HG03135 (cell line): ENCODE data around the gene TAC3.
"Not testable (repeated sequence)": the region's sequence is repeated elsewhere in the genome, so short reads cannot be mapped to it uniquely, and the experiment has no call there.

Experiments used
- ATAC-seq: cut with Tn5 transposase; IDR thresholded peaks from one replicate; pipeline ENCODE4 v1.9.1; 2021; ENCODE audit warnings: mild to moderate bottlenecking, moderate library complexity; ENCODE audit not compliant: unreplicated experiment

Gene TAC3

DNA sequence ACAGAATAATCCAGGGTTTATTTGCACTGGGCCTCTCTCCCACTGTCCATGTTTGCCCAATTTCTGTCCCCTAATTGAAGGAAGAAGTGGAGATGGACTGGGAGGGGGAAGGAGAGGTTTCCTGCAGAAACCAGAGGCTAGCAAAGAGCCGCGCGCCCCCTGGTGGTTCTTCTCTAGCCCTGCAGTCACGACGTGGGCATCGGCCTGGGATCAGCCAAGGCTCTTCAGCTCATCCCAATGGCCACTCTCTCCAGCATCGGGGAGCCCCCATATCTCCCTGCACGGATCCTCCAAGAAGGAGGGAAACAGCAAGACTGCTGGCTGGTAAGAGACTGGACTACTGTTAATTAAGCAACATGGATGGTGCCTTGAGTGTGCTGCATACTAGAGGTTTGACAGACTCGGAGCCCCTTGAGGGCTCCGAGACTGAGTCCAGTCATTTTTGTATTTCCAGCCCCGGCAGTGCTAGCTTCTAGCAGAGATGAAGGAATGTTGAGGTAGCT lies 28.7 kb downstream of the TAC3 start:
- no peak for ATAC-seq

DNA sequence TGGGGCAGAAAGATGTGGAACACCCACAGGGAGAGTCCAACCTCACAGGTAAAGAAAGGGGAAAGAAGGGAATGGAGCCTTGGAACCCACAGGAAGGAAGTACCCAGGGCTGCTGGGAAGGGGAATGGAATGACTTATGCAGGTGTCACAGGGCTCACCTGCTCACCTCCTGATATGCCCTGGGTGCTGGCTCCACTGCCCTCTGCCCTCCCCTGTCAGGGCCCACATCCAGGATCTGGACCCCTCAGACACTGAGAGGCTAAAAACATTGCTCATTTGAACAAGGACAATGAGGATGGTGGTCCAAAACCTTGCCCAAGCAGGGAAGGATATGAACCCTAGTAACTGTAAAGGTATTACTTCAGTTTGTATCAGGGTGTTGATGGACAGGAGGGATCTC lies 29.3 kb downstream of the TAC3 start:
- no peak for ATAC-seq

DNA sequence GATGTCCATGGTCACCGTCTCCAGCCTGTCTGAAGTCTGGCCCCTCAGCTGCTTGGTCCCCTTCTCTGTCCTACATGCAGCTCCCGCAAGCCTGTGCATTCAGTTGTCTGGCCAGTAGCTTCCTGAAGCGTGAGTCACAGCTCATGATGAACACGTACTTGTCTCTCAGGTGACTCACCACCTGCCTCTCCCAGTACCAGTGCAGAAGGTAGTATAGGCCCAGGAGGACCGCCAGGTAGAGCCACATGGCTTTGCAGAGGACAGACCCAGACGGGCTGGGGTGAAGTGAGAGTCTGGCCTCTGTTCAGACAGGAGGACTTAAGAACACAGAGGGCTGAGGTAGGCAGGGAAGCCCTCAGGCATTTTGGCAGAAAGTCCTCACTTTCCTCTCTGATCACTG lies 30.6 kb downstream of the TAC3 start:
- ATAC-seq = not testable (repeated sequence)

DNA sequence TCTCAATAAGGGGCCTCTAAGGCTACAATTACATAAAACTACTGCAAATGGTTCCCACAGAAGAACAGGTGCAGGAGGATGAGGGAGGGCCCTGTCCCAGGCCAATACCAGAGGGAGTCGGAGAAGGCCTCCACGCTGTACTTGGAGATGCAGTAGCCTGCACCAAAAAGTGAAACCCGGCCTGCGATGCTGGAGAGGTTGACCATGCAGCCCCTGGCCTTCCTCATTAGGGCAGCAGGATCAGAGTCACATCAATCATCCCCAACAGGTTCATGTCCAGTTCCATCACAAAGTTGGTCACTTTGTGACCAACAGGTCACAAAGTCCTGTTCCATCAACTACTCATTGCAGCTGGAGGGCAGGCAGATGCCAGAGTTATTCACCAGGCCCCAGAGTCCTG lies 32.9 kb downstream of the TAC3 start:
- no peak for ATAC-seq

DNA sequence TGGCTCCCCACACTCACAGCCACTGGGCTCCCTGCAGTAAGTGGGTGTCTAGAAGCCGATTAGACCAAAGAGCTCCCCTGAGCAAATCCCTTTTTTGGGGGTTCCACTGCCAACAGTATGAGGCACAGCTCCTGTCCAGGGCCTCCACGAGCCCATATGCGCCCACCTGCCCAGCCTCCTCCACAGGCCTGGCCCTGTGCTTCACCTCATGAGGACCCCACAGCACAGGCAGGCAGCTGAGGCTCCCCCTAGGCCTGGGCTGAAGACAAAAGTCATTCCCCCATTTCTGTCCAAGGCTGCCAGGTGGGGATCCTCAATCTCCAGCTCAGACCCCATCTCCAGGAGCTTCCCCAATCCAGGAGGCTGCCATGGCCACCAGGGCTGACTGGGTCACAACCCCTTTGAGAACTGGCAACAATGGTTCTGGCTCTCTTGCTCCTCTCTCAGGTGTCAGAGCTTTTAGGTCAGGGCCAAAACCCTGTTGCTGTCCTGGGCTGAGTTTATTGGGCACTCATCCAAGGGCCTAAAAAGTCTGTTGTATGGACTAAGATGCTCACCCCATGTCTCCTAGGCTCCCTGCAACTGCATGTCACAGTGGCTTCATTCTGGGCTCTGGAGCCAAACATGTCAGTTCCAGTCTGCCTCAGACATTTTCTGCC lies 33.6 kb downstream of the TAC3 start:
- ATAC-seq = not testable (repeated sequence)

DNA sequence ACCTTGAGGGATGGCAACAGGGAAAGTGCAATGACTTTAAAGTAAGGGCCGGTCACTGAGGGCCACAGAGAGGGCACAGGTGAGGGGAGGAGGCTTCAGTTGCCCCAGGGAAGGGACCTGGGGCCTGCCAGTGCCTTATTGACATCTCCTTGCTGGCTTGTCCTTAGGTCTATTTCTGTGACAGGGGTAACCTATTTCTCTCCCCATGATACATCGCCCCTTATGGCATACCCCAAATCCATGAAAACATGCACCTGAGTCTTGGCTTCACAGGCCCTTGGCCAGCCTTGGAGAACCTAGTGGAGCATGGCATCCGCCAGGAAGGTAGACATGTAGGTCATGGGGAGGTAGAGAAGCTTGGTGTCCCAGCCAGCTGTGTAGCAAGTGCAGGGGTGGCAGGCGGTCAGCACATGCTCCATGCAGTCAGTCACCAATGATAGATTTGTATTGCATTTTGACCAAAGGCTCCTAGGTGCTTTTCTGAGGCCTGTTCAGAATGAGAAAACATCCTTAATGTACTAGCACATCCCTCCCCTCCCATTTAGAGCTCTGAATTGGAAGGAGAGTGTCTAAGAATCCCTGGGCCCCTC lies 35.3 kb downstream of the TAC3 start:
- ATAC-seq = no peak

DNA sequence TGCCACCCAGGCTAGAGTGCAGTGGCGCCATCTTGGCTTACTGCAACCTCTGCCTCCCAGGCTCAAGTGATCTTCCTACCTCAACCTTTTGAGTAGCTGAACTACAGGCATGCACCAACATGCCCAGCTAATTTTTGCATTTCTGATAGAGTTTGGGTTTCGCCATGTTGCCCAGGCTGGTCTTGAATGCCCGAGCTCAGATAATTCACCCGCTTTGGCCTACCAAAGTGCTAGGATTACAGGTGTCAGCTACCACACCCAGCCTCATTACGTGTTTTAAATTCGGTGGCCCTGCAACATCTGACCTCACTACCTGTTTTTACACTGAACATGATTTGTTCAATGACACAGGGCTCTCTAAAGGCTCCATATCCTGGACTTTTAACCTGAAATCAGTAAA lies 36.1 kb downstream of the TAC3 start:
- no peak for ATAC-seq

DNA sequence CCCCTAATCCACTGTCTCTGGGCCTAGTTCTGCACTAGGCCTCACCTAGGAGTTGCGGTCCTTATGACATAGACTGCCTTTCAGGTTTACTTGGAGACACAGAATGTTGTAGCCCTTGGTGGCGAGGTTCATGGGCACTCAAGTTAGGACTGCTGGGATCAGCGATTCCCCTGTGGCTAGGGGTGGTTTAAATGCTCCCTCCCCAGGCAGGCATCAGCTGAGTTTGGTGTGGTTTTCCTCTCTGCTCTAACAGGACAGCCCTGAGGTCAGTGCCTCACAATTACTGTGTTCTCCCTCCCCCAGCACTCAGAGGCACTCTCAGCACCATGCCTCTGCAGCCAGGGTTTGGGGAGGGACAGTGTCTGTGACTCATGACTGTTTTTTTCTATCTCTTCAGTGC lies 36.7 kb downstream of the TAC3 start:
- no peak for ATAC-seq

DNA sequence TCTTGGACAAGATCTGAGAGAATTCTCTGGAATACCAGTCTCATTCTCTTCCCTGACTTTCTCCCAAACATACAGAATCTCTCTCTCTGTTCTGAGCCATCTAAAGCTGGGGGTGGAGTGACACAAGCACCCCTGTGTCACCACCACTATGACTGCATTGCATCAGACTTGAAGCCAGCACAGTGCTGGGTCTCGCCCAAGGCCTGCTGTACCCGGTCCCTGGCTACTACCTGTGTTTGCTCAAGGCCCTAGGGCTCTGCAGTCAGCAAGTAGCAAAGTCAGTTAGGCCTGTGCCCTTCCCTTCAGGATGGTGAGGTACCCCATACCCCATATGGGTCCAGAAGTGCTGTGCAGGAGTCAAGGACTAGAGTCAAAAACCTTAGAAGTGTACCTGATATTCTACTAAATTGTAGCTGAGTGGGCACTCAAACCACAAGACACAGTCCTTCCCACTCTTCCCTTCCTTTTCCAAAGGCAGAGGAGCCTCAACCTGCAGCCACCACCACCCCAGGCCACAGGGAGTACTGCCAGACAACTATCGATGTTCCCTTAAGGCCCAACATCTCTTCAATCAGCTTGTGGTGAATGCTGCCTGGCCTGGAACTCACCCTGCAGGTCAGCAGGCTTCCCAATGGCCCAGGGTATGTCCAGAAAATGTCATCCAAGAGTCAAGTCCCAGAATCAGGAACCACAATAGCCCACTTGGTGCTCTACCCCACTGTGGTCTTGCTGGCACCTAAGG lies 37.8 kb downstream of the TAC3 start:
- no peak for ATAC-seq

DNA sequence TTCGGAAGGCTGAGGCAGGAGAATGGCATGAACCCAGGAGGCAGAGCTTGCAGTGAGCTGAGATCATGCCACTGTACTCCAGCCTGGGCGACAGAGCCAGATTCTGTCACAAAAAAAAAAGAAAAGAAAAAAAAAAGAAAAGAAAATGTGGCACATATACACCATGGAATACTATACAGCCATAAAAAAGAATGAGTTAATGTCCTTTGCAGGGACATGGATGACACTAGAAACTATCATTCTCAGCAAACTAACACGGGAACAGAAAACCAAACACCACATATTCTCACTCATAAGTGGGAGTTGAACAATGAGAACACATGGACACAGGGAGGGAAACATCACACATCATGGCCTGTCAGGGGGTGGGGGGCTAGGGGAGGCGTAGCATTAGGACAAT lies 39.0 kb downstream of the TAC3 start:
- ATAC-seq = not testable (repeated sequence)

DNA sequence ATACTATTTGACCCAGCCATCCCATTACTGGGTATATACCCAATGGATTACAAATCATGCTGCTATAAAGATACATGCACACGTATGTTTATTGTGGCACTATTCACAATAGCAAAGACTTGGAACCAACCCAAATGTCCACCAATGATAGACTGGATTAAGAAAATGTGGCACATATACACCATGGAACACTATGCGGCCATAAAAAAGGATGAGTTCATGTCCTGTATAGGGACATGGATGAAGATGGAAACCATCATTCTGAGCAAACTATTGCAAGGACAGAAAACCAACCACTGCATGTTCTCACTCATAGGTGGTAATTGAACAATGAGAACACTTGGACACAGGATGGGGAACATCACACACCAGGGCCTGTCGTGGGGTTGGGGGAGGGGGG lies 42.1 kb downstream of the TAC3 start:
- ATAC-seq = not testable (repeated sequence)

DNA sequence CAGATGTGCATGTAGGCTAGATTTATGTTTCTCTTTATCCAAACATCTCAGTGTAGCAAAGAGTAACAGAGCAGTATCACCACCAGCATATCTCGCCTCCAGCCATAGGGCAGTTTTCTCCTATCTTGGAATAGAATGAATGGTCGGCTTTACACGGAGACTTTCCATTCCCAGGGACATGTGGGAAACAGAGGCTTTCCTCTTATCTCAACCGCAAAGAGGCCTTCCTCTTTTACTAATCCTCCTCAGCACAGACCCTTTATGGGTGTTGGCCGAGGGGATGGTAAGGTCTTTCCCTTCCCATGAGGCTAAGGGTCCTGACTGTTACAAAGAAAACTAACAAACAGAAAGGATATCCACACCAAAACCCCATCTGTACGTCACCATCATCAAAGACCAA lies 47.4 kb downstream of the TAC3 start:
- ATAC-seq = not testable (repeated sequence)

DNA sequence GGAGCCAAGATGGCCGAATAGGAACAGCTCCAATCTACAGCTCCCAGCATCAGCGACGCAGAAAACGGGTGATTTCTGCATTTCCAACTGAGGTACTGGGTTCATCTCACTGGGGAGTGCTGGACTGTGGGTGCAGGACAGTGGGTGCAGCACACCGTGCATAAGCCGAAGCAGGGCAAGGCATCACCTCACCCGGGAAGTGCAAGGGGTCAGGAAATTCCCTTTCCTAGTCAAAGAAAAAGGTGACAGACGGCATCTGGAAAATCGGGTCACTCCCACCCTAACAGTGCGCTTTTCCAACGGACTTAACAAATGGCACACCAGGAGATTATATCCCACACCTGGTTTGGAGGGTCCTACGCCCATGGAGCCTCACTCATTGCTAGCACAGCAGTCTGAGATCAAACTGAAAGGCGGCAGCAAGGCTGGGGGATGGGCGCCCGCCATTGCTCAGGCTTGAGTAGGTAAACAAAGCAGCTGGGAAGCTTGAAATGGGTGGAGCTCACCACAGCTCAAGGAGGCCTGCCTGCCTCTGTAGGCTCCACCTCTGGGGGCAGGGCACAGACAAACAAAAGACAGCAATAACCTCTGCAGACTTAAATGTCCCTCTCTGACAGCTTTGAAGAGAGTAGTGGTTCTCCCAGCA lies 50.2 kb downstream of the TAC3 start:
- ATAC-seq = not testable (repeated sequence)

DNA sequence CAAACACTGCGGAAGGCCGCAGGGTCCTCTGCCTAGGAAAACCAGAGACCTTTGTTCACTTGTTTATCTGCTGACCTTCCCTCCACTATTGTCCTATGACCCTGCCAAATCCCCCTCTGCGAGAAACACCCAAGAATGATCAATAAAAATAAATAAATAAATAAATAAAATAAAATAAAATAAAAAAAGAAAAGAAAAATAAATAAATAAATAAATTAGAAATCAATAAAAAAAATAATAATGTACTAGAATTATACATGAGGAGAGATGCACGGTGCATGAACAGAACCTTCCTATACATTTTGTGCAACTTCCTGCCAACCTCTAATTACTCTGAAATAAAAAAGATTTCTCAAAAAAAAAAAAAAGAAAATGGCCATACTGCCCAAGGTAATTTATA lies 51.2 kb downstream of the TAC3 start:
- ATAC-seq = not testable (repeated sequence)

DNA sequence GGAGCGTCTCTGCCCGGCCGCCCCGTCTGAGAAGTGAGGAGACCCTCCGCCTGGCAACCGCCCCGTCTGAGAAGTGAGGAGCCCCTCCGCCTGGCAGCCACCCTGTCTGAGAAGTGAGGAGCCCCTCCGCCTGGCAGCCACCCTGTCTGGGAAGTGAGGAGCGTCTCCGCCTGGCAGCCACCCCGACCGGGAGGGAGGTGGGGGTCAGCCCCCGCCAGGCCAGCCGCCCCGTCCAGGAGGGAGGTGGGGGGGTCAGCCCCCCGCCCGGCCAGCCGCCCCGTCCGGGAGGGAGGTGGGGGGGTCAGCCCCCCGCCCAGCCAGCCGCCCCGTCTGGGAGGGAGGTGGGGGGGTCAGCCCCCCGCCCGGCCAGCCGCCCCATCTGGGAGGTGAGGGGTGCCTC lies 52.8 kb downstream of the TAC3 start:
- ATAC-seq = not testable (repeated sequence)

DNA sequence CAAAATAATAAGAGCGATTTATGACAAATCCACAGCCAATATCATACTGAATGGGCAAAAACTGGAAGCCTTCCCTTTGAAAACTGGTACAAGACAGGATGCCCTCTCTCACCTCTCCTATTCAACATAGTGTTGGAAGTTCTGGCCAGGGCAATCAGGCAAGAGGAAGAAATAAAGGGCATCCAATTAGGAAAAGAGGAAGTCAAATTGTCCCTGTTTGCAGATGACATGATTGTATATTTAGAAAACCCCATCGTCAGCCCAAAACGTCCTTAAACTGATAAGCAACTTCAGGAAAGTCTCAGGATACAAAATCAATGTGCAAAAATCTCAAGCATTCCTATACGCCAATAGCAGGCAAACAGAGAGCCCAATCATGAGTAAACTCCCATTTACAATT lies 54.1 kb downstream of the TAC3 start:
- ATAC-seq = not testable (repeated sequence)
